PC-9 (cell line): ENCODE measurements around the gene GLCCI1.

Experiments
- EZH2 ChIP-seq: fragments of 200-600 bp; sonication (generic); IDR thresholded peaks from 2 replicates; pipeline ENCODE4 v1.8.0; 2017; ENCODE audit warnings: antibody characterized with exemption, low read depth
- TF ChIP-seq, protein P1 (sequence below): fragments of 200-600 bp; sonication (generic); conservative IDR thresholded peaks from 2 replicates; pipeline ENCODE4 v1.6.1; 2017; ENCODE audit warnings: mixed run types, antibody characterized with exemption, mild to moderate bottlenecking, moderate library complexity

DNA sequence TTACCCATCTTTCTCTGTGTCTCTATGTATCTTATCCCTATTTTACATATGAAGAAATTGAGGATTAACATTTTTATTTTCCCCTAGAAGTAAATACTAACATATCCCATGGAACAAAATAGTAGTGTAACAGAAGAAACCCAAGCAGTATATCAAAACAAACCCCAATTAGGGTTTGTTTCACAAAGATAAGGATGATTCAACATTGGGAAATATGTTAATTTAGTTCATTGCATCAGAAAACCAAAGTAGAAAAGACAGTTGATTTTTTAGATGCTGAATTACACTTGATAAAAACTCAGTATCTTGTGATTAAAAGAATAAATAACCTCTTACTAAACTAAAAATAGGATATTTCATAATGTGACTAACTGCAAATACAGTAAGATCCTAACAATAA, 87.8 kb downstream of the GLCCI1 start:
- TF ChIP-seq, protein P1, sequence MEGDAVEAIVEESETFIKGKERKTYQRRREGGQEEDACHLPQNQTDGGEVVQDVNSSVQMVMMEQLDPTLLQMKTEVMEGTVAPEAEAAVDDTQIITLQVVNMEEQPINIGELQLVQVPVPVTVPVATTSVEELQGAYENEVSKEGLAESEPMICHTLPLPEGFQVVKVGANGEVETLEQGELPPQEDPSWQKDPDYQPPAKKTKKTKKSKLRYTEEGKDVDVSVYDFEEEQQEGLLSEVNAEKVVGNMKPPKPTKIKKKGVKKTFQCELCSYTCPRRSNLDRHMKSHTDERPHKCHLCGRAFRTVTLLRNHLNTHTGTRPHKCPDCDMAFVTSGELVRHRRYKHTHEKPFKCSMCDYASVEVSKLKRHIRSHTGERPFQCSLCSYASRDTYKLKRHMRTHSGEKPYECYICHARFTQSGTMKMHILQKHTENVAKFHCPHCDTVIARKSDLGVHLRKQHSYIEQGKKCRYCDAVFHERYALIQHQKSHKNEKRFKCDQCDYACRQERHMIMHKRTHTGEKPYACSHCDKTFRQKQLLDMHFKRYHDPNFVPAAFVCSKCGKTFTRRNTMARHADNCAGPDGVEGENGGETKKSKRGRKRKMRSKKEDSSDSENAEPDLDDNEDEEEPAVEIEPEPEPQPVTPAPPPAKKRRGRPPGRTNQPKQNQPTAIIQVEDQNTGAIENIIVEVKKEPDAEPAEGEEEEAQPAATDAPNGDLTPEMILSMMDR, result no peak
- TF ChIP-seq EZH2, result no peak
